K562 (cell line): ENCODE data around the gene RBM44. TPM values are rescaled to one million over a fixed set of nuclear protein-coding genes. Genes with fewer than 3 reads are reported as not detected.

Source experiments
- CTCF ChIP-seq, 3 experiments: IDR thresholded peaks in 2 of 3; conservative IDR thresholded peaks in 1 of 3; 2 replicates each; pipeline ENCODE4 v1.5.1; 2011 to 2012; ENCODE audit warnings: low read length in 3 of 3, mild to moderate bottlenecking in 3 of 3, control low read depth in 2 of 3, improper control_type of control experiment in 1 of 3, inconsistent platforms in 1 of 3, low read depth in 1 of 3, mixed read lengths in 1 of 3, moderate library complexity in 1 of 3; ENCODE audit not compliant: insufficient read depth in 2 of 3
- HIVEP1 ChIP-seq: fragments of 250-450 bp; sonication (Bioruptor Pico); IDR thresholded peaks from 2 replicates; pipeline ENCODE4 v1.4.0; 2020; ENCODE audit warnings: mild to moderate bottlenecking
- KAT8 ChIP-seq: fragments of 450-650 bp; IDR thresholded peaks from 2 replicates; pipeline ENCODE4 v1.6.1; 2016; ENCODE audit warnings: low read depth, mild to moderate bottlenecking
- MEF2A ChIP-seq: IDR thresholded peaks from 2 replicates; pipeline ENCODE4 v1.6.1; 2011; ENCODE audit warnings: low read depth, mild to moderate bottlenecking, low read length, moderate library complexity; ENCODE audit not compliant: control insufficient read depth
- PRDM10 ChIP-seq: fragments of 450-650 bp; IDR thresholded peaks from 2 replicates; pipeline ENCODE4 v1.6.1; 2018; ENCODE audit not compliant: partially characterized antibody
- RCOR1 ChIP-seq, 2 experiments: IDR thresholded peaks; 2 replicates each; pipeline ENCODE4 v1.6.1; 2012; ENCODE audit warnings: low read depth in 2 of 2, low read length in 2 of 2, borderline replicate concordance in 1 of 2, improper control_type of control experiment in 1 of 2
- RNF2 ChIP-seq: sonication (generic); IDR thresholded peaks from 2 replicates; pipeline ENCODE4 v1.6.1; 2016
- STAG1 ChIP-seq: sonication (generic); formaldehyde crosslinking; IDR thresholded peaks from 2 replicates; pipeline ENCODE4 v1.5.0; 2020; ENCODE audit warnings: missing genetic modification reagents, borderline replicate concordance
- THRB ChIP-seq: fragments of 450-650 bp; formaldehyde crosslinking; conservative IDR thresholded peaks from 2 replicates; pipeline ENCODE4 v1.4.0; 2022; ENCODE audit warnings: mild to moderate bottlenecking, missing genetic modification characterization
- ZNF780A ChIP-seq: fragments of 250-450 bp; sonication (Bioruptor Pico); IDR thresholded peaks from 2 replicates; pipeline ENCODE4 v1.5.0; 2021; ENCODE audit warnings: mild to moderate bottlenecking
- polyA plus RNA-seq, 8 experiments: library from polyadenylated mRNA; depleted of rRNA in 4 of 8; stranded (reverse) in 5 of 8; unstranded in 3 of 8; fragments of >200 nt; fragmentation: Nextera tagmentation in 2 of 8; fragmentation: Illumina TruSeq in 1 of 8; extraction: Ambion mirVana in 2 of 8; extraction: Trizol in 1 of 8; gene quantifications; 2 replicates each; pipeline versions ENCODE4 v1.2.1 to v1.2.3, GENCODE V29; 2011 to 2014; ENCODE audit warnings: inconsistent platforms in 1 of 8, missing spikeins in 1 of 8
- total RNA-seq, 7 experiments: library from RNA; depleted of rRNA in 6 of 7; stranded (reverse); fragments of >200 nt in 6 of 7; fragmentation: Illumina TruSeq in 2 of 7; extraction: Trizol in 2 of 7; gene quantifications; 2 replicates each; pipeline versions ENCODE4 v1.2.1 to v1.2.3, GENCODE V29; 2011 to 2021; ENCODE audit warnings: low replicate concordance in 1 of 7

RBM44 gene
- total and polyA plus RNA-seq, 9 of the 15 experiments (the other 6 are each of a cell fraction or from before 2014, with no cell fraction given): 0.04 to 0.25 (median 0.13) TPM

GRCh38 chr2:237858294-237859081, 59.9 kb downstream of the RBM44 start (continued):
- TF ChIP-seq THRB (no peak), KAT8 (no peak), RCOR1 (IDR thresholded peaks at IDR 0.05; ENCODE audit: borderline replicate concordance in 1 of 2, low read depth in 2 of 2, low read length in 2 of 2) (peak in 1 of 2 experiments; percentile 25; a peak in 1 of 4 replicates), ZNF780A (CRISPR knock-in tag) (no peak), STAG1 (CRISPR knock-in tag) (peak; percentile 89; the same call in 1 of the 2 replicates), CTCF (IDR thresholded peaks at IDR 0.05 in 2 of 3, conservative IDR thresholded peaks at IDR 0.05 in 1 of 3; ENCODE audit: insufficient read depth in 2 of 3, low read depth in 1 of 3, low read length in 3 of 3) (peak; percentile 64 to 78 (median 67)), MEF2A (no peak), HIVEP1 (no peak), RNF2 (no peak), PRDM10 (peak; percentile 14)
